ENCODE data around the gene DPP9.

The DPP9 gene

DNA sequence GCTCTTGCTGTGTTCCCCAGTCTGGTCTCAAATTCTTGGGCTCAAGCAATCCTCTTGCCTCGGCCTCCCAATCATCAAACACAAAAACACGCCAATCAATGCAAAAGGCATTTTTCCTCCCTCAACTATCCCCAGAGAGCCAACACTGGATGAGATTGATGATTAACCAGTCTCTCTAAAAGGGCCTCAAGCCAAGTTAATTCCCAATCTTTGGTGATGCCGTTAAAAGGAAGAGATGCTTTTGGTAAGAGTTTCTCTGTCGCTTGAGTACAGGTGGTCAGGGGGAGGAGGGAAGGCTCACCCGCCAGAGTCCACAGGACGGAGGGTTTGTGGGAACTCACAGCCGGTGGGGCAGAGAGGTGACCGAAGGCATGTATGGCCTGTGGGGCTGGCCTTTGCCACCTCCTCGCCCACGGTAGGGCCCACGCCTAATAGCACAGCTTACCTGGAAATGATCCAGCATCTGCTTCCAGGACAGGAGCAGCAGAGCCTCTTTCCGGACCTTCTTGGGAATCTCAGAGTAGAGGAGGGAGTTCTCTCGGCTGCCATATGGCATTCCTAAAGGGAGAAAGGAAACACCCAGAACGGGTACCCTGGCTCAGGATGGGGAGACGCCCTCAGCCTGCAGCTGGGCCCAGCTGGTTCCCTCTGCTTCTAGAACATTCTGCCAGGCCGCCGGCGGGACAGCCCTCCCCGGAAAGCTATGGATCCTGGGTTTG, 18.1 kb downstream of the DPP9 start:
- no peaks in the 10 kb centered on the region for H3K27me3 Mint-ChIP-seq
- no peak overlapping the region for H3K4me3 Mint-ChIP-seq
- H3K9me3 Mint-ChIP-seq (ENCODE audit: low read depth): no peaks in the 10 kb centered on the region
- no peaks in the 10 kb centered on the region for H3K36me3 Mint-ChIP-seq
- no peak overlapping the region for H3K27ac Mint-ChIP-seq
- peaks cover 4% of the 10 kb centered on the region for H3K4me1 Mint-ChIP-seq (ENCODE audit: low read depth)

DNA sequence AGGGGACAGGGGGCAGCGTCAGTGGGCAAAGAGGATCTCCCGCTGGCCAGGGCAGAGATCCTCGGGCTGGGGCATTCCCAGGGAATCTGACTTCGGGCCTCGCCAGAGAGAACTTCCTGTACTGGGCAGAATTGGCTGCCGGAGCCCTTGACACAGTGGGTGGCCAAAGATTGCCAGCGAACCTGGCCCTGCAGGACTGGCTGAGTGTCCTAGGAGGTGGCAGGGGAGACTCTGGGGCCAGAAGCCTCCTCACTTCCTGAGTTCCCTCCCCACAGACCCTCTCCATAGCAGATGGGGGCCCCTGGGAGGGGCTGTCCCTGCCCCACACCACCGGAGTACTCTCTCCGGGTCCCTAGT, 19.3 kb downstream of the DPP9 start:
- no peak overlapping the region for H3K27ac Mint-ChIP-seq
- no peaks in the 10 kb centered on the region for H3K9me3 Mint-ChIP-seq (ENCODE audit: low read depth)
- no peak overlapping the region for H3K4me3 Mint-ChIP-seq
- no peaks in the 10 kb centered on the region for H3K27me3 Mint-ChIP-seq
- H3K4me1 Mint-ChIP-seq (ENCODE audit: low read depth): peaks cover 2% of the 10 kb centered on the region
- no peaks in the 10 kb centered on the region for H3K36me3 Mint-ChIP-seq

DNA sequence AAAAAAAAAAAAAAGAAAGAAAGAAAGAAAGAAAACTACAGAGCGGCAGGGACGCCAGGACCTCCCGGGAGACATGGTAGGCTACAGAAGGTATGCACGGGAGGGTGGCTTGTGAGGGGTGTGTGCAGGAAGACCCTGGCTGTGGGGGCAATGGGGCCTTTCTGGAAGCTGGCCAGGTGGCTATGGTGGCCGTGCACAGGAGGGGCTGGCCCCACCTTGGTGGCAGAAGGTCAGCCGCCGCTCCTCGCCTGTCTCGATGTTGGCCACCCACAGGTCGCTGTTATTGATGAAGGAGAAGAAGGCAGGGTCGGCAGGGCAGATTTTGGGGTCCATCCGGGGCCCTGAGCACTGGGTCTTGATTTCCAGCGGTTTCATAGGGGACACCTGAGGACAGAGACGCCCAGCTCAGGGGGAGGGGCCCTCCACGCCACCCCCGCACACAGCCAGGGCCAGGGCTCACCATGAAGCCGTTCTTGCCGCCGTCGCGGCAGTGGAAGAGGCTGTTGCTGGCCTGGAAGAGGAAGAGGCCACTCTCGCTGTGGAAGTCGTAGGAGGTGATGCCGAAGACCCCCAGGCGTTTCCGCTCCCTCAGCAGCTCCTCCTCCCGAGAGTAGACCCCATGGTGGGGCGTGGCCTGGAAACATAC, 19.8 kb downstream of the DPP9 start:
- H3K9me3 Mint-ChIP-seq (ENCODE audit: low read depth): no peaks in the 10 kb centered on the region
- no peaks in the 10 kb centered on the region for H3K36me3 Mint-ChIP-seq
- no peaks in the 10 kb centered on the region for H3K4me1 Mint-ChIP-seq (ENCODE audit: low read depth)
- no peaks in the 10 kb centered on the region for H3K27me3 Mint-ChIP-seq
- no peak overlapping the region for H3K4me3 Mint-ChIP-seq
- no peak overlapping the region for H3K27ac Mint-ChIP-seq

DNA sequence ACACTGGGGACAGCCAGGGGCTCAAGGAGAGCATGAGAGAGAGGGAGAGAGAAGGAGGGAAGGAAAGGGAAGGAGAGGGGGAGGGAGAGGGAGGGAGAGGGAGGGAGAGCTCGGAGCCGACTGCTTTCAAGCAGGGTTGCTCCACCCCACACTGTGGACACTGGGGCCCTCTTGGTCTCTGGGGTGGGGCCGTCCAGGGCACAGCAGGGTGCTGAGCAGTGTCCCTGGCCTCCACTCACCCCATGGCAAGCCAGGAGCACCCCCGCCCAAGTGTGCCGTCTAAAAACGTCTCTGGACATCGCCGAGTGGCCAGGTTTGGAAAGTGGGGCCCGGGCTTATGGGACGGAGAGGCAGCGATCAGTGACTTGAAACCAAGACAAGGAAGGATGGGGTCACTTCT, 20.9 kb downstream of the DPP9 start:
- H3K36me3 Mint-ChIP-seq: no peaks in the 10 kb centered on the region
- H3K27me3 Mint-ChIP-seq: no peaks in the 10 kb centered on the region
- no peak overlapping the region for H3K4me3 Mint-ChIP-seq
- H3K4me1 Mint-ChIP-seq (ENCODE audit: low read depth): no peaks in the 10 kb centered on the region
- no peak overlapping the region for H3K27ac Mint-ChIP-seq
- H3K9me3 Mint-ChIP-seq (ENCODE audit: low read depth): no peaks in the 10 kb centered on the region

GRCh38 chr19:4701557-4701956, 22.1 kb downstream of the DPP9 start:
- H3K27me3 Mint-ChIP-seq: no peaks in the 10 kb centered on the region

GRCh38 chr19:4700693-4700970, 23.0 kb downstream of the DPP9 start:
- Mint-ChIP-seq H3K27me3 (no peaks in the 10 kb centered on the region), H3K36me3 (no peaks in the 10 kb centered on the region), H3K4me1 (ENCODE audit: low read depth) (no peaks in the 10 kb centered on the region), H3K4me3 (no peak overlapping the region), H3K27ac (no peak overlapping the region), H3K9me3 (ENCODE audit: low read depth) (no peaks in the 10 kb centered on the region)

More at GRCh38 chr19:4701557-4701956, 22.1 kb downstream of the DPP9 start:
- Mint-ChIP-seq H3K4me1 (ENCODE audit: low read depth) (no peaks in the 10 kb centered on the region), H3K36me3 (no peaks in the 10 kb centered on the region), H3K9me3 (ENCODE audit: low read depth) (no peaks in the 10 kb centered on the region), H3K27ac (no peak overlapping the region), H3K4me3 (no peak overlapping the region)

- Mint-ChIP-seq H3K4me1 (ENCODE audit: low read depth) (no peaks in the 10 kb centered on the region), H3K9me3 (ENCODE audit: low read depth) (no peaks in the 10 kb centered on the region), H3K4me3 (no peak overlapping the region), H3K27ac (no peak overlapping the region), H3K27me3 (no peaks in the 10 kb centered on the region), H3K36me3 (no peaks in the 10 kb centered on the region)
These were observed 23.6 kb downstream of the DPP9 start for GRCh38 chr19:4699826-4700692.

DNA sequence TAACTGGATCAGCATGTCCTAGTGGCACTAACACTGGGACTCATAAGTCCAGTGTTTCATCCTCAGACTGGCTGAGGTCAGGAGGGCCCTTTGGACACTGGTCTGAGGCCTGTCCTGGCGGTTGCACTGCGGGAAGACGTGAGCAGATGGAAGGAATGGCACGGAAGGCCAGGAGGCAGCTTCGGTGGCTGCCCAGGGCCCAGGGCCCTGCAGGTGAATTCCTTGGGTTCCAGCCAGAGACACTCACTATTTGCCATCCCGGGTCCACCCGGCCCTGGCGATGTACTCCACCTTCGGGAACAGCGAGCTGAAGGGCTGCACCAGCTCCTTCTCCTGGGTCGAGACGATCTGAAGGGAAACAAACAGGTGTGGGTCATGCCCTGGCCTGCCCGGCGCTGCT, 26.3 kb downstream of the DPP9 start:
- Mint-ChIP-seq H3K36me3 (peaks cover 4% of the 10 kb centered on the region), H3K4me1 (ENCODE audit: low read depth) (no peaks in the 10 kb centered on the region), H3K4me3 (no peak overlapping the region), H3K27ac (no peak overlapping the region), H3K27me3 (no peaks in the 10 kb centered on the region), H3K9me3 (ENCODE audit: low read depth) (no peaks in the 10 kb centered on the region)

DNA sequence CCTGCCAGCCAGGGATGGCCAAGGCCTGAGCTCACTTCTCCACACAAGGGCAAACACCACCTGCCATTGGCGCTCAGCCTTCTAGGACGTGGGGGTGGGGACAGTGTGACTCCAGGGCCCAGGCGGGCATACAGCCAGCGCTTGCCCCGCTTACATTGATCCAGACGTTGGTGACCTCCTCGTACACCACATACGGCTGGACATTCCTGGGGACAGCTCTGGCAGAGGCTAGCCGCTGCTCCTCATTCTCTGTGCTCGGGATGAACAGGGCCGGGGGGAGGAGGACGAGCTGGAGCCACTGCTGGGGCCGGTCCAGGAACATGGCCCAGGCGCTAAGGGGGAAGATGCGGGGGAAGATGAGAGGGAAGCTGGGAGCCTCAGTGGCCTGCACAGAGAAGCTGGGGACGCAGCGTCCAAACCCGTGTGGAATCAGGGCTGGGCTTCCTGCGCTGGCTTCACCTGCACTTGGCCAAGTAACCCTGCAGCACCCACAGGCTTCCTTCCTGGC, 28.4 kb downstream of the DPP9 start:
- H3K27ac Mint-ChIP-seq: no peak overlapping the region
- H3K4me1 Mint-ChIP-seq (ENCODE audit: low read depth): no peaks in the 10 kb centered on the region
- no peak overlapping the region for H3K4me3 Mint-ChIP-seq
- no peaks in the 10 kb centered on the region for H3K27me3 Mint-ChIP-seq
- H3K9me3 Mint-ChIP-seq (ENCODE audit: low read depth): no peaks in the 10 kb centered on the region
- H3K36me3 Mint-ChIP-seq: peaks cover 9% of the 10 kb centered on the region

DNA sequence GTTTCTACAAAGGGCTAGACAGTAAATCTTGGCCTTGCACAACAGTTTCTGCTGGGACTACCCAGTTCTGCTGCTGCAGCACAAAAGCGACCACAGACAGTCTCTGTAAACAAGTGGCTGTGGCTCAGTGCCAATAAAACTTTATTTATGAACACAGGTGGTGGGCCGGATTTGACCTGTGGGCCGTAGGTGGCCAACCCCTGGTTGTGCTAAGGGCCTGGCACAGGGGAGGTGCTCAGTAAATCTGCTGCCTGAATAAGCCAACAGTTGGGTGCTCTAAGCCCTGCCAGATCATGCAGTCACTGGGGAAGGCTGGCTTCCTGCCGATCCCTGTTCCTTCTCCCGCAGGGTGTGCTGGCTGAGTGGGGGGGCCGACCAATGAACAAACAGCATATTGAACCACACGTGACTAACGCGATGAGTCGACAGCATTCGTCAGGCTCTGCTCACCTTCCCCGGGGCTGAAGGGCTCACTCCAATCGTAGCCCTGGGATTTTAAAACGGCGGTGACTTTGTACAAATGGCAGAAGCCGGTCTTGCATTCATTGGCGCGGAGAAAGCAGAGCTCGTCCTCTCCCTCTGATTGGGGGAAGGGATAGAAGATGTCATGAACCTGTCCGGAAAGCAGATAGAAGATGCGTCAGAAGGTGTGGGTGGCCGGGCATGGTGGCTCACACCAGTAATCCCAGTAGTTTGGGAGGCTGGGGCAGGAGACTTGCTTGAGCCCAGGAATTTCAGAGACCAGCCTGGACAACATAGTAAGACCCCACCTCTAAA, 29.2 kb downstream of the DPP9 start:
- no peak overlapping the region for H3K27ac Mint-ChIP-seq
- H3K36me3 Mint-ChIP-seq: peaks cover 9% of the 10 kb centered on the region
- no peaks in the 10 kb centered on the region for H3K9me3 Mint-ChIP-seq (ENCODE audit: low read depth)
- H3K4me3 Mint-ChIP-seq: no peak overlapping the region
- no peaks in the 10 kb centered on the region for H3K4me1 Mint-ChIP-seq (ENCODE audit: low read depth)
- no peaks in the 10 kb centered on the region for H3K27me3 Mint-ChIP-seq

GRCh38 chr19:4693471-4694121, 30.0 kb downstream of the DPP9 start:
- Mint-ChIP-seq H3K27ac (no peak overlapping the region), H3K4me3 (no peak overlapping the region), H3K36me3 (peaks cover 9% of the 10 kb centered on the region)

GRCh38 chr19:4693078-4693350, 30.6 kb downstream of the DPP9 start:
- H3K36me3 Mint-ChIP-seq: peaks cover 9% of the 10 kb centered on the region
- no peak overlapping the region for H3K4me3 Mint-ChIP-seq
- no peaks in the 10 kb centered on the region for H3K27me3 Mint-ChIP-seq
- H3K9me3 Mint-ChIP-seq (ENCODE audit: low read depth): no peaks in the 10 kb centered on the region
- no peak overlapping the region for H3K27ac Mint-ChIP-seq
- no peaks in the 10 kb centered on the region for H3K4me1 Mint-ChIP-seq (ENCODE audit: low read depth)

More at GRCh38 chr19:4693471-4694121, 30.0 kb downstream of the DPP9 start:
- Mint-ChIP-seq H3K27me3 (no peaks in the 10 kb centered on the region), H3K9me3 (ENCODE audit: low read depth) (no peaks in the 10 kb centered on the region), H3K4me1 (ENCODE audit: low read depth) (no peaks in the 10 kb centered on the region)

DNA sequence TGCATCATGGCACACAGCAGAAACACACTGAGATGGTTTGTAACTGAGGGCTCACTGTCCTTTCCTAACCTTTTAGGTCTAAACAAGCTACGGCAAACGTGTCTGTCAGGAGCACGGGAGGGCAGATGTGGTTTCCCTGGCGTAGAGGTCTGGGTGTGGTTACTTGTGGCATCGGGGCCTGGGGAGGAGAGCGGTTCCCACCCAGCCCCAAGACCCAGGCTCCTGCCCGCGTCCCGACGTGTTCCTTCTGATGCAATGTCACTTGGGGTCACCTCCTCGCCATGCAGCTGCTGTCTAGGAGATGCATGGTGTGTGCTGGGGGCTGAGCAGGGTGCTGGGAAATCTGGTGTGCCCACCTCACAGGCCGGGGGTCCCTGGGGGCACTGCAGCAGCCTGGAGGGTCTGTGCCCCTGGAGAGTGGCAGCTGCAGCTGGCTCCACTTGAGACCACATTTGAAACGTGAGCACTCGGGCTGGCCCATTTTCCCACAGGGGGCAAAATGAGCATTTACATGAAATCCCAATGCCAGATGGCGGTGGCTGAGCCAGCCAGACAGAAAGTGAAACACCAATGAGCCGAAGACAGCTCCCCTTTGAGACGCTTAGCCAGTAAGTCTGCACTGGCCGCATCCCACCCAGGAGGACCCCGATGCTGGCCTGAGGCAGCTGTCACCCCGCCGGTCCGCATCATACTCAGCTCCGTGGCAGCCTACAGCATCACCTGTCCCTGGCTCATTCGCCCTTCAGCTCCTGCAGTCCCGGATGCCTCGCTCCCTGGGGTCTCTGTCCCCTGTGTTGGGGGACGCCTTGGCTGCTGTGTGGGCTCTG, 31.2 kb downstream of the DPP9 start:
- no peak overlapping the region for H3K27ac Mint-ChIP-seq
- H3K4me1 Mint-ChIP-seq (ENCODE audit: low read depth): no peaks in the 10 kb centered on the region
- H3K9me3 Mint-ChIP-seq (ENCODE audit: low read depth): no peaks in the 10 kb centered on the region
- H3K36me3 Mint-ChIP-seq: peaks cover 9% of the 10 kb centered on the region
- H3K27me3 Mint-ChIP-seq: no peaks in the 10 kb centered on the region
- no peak overlapping the region for H3K4me3 Mint-ChIP-seq

DNA sequence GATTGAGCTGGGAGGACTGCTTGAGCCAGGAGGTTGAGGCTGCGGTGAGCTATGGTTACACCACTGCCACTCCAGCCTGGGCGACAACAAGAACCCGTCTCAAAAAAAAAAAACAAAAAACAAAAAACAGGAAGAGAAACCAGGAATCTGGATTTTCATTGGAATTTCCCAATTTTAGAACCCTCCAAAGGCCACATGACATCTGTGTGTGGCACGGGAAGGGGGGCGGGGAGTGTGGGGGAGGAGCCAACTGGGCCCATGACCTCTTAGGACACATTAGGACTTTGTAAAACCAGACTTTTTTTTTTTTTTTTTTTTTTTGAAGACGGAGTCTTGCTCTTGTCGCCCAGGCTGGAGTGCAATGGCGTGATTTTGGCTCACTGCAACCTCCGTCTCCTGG, 32.3 kb downstream of the DPP9 start:
- Mint-ChIP-seq H3K27me3 (no peaks in the 10 kb centered on the region), H3K27ac (no peak overlapping the region), H3K9me3 (ENCODE audit: low read depth) (no peaks in the 10 kb centered on the region), H3K4me3 (no peak overlapping the region), H3K36me3 (peaks cover 9% of the 10 kb centered on the region), H3K4me1 (ENCODE audit: low read depth) (no peaks in the 10 kb centered on the region)
